Measurements from ENCODE around the gene PYROXD2.
"Not testable (repeated sequence)": the region's sequence is repeated elsewhere in the genome, so short reads cannot be mapped to it uniquely, and the experiment has no call there.

Gene PYROXD2

DNA sequence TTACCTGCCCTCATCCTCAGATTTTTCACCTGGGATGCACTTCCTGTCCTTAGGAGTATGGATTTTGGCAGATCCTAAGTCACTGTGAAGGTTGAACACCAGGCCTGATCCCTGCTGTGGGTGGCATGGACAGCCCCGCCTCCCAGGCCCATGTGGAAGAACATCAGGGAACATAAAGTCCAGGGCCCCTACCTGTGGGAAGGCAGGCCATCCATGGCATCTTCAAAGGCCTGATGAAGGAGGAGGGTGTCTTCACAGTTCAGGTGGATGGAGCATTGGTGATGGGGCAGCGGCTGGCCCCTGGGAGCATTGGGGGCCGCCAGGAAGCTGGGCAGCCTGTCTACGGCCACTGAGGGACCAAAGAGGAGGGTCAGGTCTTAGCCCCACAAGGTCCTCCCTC is 24.6 kb downstream of the PYROXD2 start:
- no peaks in the 10 kb centered on the region for H3K36me3 ChIP-seq (ENCODE audit: control insufficient read depth, insufficient read depth, low read length)
- H2AFZ ChIP-seq: no peak overlapping the region
- TF ChIP-seq, protein P1, sequence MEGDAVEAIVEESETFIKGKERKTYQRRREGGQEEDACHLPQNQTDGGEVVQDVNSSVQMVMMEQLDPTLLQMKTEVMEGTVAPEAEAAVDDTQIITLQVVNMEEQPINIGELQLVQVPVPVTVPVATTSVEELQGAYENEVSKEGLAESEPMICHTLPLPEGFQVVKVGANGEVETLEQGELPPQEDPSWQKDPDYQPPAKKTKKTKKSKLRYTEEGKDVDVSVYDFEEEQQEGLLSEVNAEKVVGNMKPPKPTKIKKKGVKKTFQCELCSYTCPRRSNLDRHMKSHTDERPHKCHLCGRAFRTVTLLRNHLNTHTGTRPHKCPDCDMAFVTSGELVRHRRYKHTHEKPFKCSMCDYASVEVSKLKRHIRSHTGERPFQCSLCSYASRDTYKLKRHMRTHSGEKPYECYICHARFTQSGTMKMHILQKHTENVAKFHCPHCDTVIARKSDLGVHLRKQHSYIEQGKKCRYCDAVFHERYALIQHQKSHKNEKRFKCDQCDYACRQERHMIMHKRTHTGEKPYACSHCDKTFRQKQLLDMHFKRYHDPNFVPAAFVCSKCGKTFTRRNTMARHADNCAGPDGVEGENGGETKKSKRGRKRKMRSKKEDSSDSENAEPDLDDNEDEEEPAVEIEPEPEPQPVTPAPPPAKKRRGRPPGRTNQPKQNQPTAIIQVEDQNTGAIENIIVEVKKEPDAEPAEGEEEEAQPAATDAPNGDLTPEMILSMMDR (IDR thresholded peaks at IDR 0.05): no peak
- no peak overlapping the region for H3K9ac ChIP-seq
- no peak overlapping the region for H3K27ac ChIP-seq
- no peak overlapping the region for H3K4me3 ChIP-seq (ENCODE audit: low read depth, low read length)
- no peaks in the 10 kb centered on the region for H3K27me3 ChIP-seq (ENCODE audit: control insufficient read depth, insufficient read depth, low read length)
- no peaks in the 10 kb centered on the region for H3K79me2 ChIP-seq
- H3K4me2 ChIP-seq (ENCODE audit: low read length): no peak overlapping the region
- no peaks in the 10 kb centered on the region for H3K4me1 ChIP-seq
- H3K9me3 ChIP-seq (ENCODE audit: control insufficient read depth, low read length): no peaks in the 10 kb centered on the region

DNA sequence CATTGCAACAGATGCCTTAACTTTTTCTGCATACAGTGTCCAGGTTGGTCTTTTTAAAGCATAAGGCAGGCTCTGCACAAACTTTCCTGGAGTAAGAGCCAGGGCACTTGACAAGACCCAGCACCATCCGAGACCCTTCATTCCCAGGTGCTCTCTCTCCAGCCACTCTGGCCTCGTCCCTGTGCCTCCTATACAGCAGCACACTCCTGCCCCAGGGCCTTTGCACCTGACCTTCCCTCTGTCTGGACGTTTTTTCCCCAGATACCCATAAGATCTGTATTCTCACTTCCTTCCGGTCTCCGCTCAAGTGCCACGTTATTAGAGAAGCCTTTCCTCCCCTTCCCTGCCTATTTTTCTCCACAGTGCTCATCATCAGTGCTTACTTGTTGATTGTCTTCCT is 25.6 kb downstream of the PYROXD2 start:
- TF ChIP-seq, protein P1 (IDR thresholded peaks at IDR 0.05): no peak
- Histone ChIP-seq H3K4me2 (ENCODE audit: low read length) (no peak overlapping the region), H3K36me3 (ENCODE audit: control insufficient read depth, insufficient read depth, low read length) (no peaks in the 10 kb centered on the region), H3K79me2 (no peaks in the 10 kb centered on the region), H2AFZ (no peak overlapping the region), H3K4me3 (ENCODE audit: low read depth, low read length) (no peak overlapping the region), H3K9me3 (ENCODE audit: control insufficient read depth, low read length) (no peaks in the 10 kb centered on the region), H3K27me3 (ENCODE audit: control insufficient read depth, insufficient read depth, low read length) (no peaks in the 10 kb centered on the region), H3K27ac (no peak overlapping the region), H3K4me1 (no peaks in the 10 kb centered on the region), H3K9ac (no peak overlapping the region)

DNA sequence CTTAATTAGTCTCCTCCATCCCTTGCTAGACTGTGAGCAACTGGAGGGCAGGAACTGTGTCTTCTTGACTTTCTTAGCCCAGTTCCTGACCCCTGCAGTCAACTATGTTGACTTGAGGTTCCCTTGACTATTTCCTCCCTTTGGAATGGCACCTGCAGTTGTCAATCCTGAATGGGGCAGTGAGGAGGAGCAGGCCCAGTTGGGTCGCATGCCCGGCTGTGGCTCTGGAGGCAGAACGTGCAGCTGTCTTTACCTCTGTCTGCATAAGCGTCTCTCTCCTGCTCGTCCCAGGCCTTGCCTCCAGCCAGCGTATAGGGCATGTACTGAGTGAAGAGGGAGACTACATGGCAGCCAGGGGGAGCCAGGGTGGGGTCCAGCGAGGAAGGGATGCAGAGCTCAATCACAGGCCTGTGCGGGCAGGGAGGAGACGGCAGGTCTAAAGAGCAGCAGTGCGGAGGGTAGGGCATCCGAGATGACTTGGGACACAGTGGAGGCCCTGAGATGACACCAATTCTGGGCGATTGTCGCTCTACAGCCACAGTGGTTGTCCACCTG is 26.8 kb downstream of the PYROXD2 start:
- H3K79me2 ChIP-seq: no peaks in the 10 kb centered on the region
- TF ChIP-seq, protein P1 (IDR thresholded peaks at IDR 0.05): no peak

DNA sequence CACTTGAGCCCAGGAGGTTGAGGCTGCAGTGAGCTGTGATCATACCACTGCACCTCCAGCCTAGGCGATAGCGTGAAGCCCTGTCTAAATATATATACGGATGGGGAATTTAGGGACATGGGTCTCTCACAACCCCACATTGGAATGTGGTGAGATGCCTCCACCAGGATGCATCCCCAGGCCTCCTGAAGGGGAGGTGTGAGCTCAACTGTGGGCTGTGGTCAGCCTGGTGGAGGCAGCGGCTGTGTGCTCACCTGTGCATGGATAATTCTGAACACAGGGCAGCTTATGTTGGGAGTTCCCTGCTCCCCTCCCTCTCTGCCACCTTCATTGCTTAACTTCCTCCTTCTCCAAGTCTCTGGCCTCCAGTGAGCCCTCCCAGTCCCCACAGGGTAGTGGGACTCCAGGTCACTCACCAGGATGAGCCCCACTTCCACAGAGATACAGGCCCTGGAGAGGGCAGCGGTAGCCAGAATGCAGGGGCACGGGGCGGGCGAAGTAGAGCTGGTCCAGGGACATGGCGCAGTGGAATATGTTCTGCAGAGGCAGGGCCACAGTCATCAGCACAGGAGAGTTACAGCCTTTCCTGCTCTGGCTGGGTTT is 30.4 kb downstream of the PYROXD2 start:
- Histone ChIP-seq H3K27ac (no peak overlapping the region), H3K9ac (no peak overlapping the region), H2AFZ (no peak overlapping the region), H3K36me3 (ENCODE audit: control insufficient read depth, insufficient read depth, low read length) (no peaks in the 10 kb centered on the region), H3K4me1 (no peaks in the 10 kb centered on the region), H3K4me3 (ENCODE audit: low read depth, low read length) (no peak overlapping the region), H3K9me3 (ENCODE audit: control insufficient read depth, low read length) (no peaks in the 10 kb centered on the region), H3K79me2 (no peaks in the 10 kb centered on the region), H3K4me2 (ENCODE audit: low read length) (no peak overlapping the region), H3K27me3 (ENCODE audit: control insufficient read depth, insufficient read depth, low read length) (no peaks in the 10 kb centered on the region)
- TF ChIP-seq, protein P1 (IDR thresholded peaks at IDR 0.05): no peak

More for the DNA sequence above, 26.8 kb downstream of the PYROXD2 start:
- Histone ChIP-seq H3K36me3 (ENCODE audit: control insufficient read depth, insufficient read depth, low read length) (no peaks in the 10 kb centered on the region), H3K9ac (no peak overlapping the region), H3K4me2 (ENCODE audit: low read length) (no peak overlapping the region), H3K27ac (no peak overlapping the region), H3K9me3 (ENCODE audit: control insufficient read depth, low read length) (no peaks in the 10 kb centered on the region), H2AFZ (no peak overlapping the region), H3K4me3 (ENCODE audit: low read depth, low read length) (no peak overlapping the region), H3K27me3 (ENCODE audit: control insufficient read depth, insufficient read depth, low read length) (no peaks in the 10 kb centered on the region), H3K4me1 (no peaks in the 10 kb centered on the region)

DNA sequence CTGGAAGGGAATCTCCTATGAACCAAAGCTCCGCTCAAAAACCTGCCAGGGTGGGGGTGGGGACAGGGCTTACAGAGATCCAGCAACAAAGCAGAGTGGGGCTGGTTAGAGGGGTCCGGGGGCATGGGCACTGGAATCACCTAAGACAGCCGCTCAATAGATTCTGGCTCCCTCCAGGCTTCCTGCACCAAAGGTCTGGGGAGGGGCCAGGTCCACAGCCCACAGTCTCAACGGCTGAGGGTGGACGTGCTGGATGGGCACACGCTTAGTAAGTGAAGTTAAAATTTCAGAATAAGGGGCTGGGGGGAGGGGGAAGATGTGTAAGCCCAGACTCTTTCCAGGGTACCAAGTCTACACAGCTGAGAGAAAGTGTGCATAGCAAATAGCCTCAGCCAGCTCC is 31.1 kb downstream of the PYROXD2 start:
- no peak overlapping the region for H3K4me3 ChIP-seq (ENCODE audit: low read depth, low read length)
- TF ChIP-seq, protein P1 (IDR thresholded peaks at IDR 0.05): no peak
- H3K4me1 ChIP-seq: no peaks in the 10 kb centered on the region
- H3K9ac ChIP-seq: no peak overlapping the region
- no peaks in the 10 kb centered on the region for H3K36me3 ChIP-seq (ENCODE audit: control insufficient read depth, insufficient read depth, low read length)
- no peaks in the 10 kb centered on the region for H3K27me3 ChIP-seq (ENCODE audit: control insufficient read depth, insufficient read depth, low read length)
- H3K79me2 ChIP-seq: no peaks in the 10 kb centered on the region
- H2AFZ ChIP-seq: no peak overlapping the region
- no peaks in the 10 kb centered on the region for H3K9me3 ChIP-seq (ENCODE audit: control insufficient read depth, low read length)
- no peak overlapping the region for H3K27ac ChIP-seq
- H3K4me2 ChIP-seq (ENCODE audit: low read length): no peak overlapping the region

DNA sequence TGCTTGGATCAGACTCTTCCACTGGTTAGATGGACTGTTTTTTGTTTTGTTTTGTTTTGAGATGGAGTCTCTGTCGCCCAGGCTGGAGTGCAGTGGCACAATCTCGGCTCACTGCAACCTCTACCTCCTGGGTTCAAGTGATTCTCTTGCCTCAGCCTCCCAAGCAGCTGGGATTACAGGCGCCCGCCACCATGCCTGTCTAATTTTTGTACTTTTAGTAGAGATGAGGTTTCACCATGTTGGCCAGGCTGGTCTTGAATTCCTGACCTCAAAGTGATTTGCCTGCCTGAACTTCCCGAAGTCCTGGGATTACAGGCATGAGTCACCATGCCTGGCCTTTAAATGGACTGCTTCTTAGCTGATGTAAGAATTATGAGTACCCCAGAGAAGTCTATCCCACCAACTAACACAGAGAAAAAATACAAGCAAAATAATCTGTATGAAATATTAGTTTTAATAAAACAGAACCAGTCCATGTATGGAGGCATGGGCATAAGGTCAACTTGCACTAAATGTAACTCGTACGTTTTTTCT is 31.8 kb downstream of the PYROXD2 start:
- H3K36me3 ChIP-seq (ENCODE audit: control insufficient read depth, insufficient read depth, low read length); H3K79me2 ChIP-seq; H3K27ac ChIP-seq; H3K4me2 ChIP-seq (ENCODE audit: low read length); H3K9ac ChIP-seq; H3K27me3 ChIP-seq (ENCODE audit: control insufficient read depth, insufficient read depth, low read length); H3K4me3 ChIP-seq (ENCODE audit: low read depth, low read length); H2AFZ ChIP-seq; H3K4me1 ChIP-seq; H3K9me3 ChIP-seq (ENCODE audit: control insufficient read depth, low read length): not testable (repeated sequence)
